GM18861 (cell line): ENCODE results near the gene COQ8A.
"Not testable (repeated sequence)": the region's sequence is repeated elsewhere in the genome, so short reads cannot be mapped to it uniquely, and the experiment has no call there.

Experiments used
- ATAC-seq: cut with Tn5 transposase; IDR thresholded peaks from one replicate; pipeline ENCODE4 v1.9.1; 2021; ENCODE audit not compliant: unreplicated experiment

COQ8A gene

GRCh38 chr1:226920446-226920894 is 19.6 kb upstream of the COQ8A start:
- ATAC-seq: no peak

- no peak for ATAC-seq
Measured at GRCh38 chr1:226921504-226921903, 18.6 kb upstream of the COQ8A start.

- ATAC-seq: not testable (repeated sequence)
Measured at GRCh38 chr1:226929260-226930111, 10.6 kb upstream of the COQ8A start.

GRCh38 chr1:226934483-226935237 is 5.4 kb upstream of the COQ8A start:
- ATAC-seq: no peak

- ATAC-seq: no peak
Measured at GRCh38 chr1:226937940-226938725, 2.0 kb upstream of the COQ8A start.

GRCh38 chr1:226938903-226939437 is 1.1 kb upstream of the COQ8A start:
- no peak for ATAC-seq

GRCh38 chr1:226939438-226940028 is 561 bp upstream of the COQ8A start:
- ATAC-seq: peak; percentile 22

GRCh38 chr1:226940806-226941067 is 643 bp downstream of the COQ8A start:
- no peak for ATAC-seq

- no peak for ATAC-seq
Measured at GRCh38 chr1:226942392-226942791, 2.3 kb downstream of the COQ8A start.

GRCh38 chr1:226943156-226943555 is 3.1 kb downstream of the COQ8A start:
- ATAC-seq: no peak

- ATAC-seq: no peak
Measured at GRCh38 chr1:226943927-226944326, 3.8 kb downstream of the COQ8A start.

GRCh38 chr1:226945106-226945857 is 5.2 kb downstream of the COQ8A start:
- no peak for ATAC-seq

GRCh38 chr1:226945858-226946245 is 5.8 kb downstream of the COQ8A start:
- ATAC-seq: no peak

- no peak for ATAC-seq
Measured at GRCh38 chr1:226946285-226946684, 6.2 kb downstream of the COQ8A start.

GRCh38 chr1:226946841-226947240 is 6.7 kb downstream of the COQ8A start:
- no peak for ATAC-seq

- no peak for ATAC-seq
Measured at GRCh38 chr1:226948051-226948450, 8.0 kb downstream of the COQ8A start.

GRCh38 chr1:226948480-226948879 is 8.4 kb downstream of the COQ8A start:
- ATAC-seq: no peak

GRCh38 chr1:226948996-226949395 is 8.9 kb downstream of the COQ8A start:
- ATAC-seq: no peak

- no peak for ATAC-seq
Measured at GRCh38 chr1:226949401-226949800, 9.3 kb downstream of the COQ8A start.

GRCh38 chr1:226950316-226950715 is 10.2 kb downstream of the COQ8A start:
- ATAC-seq: no peak
